IPS-15b (cell line): ENCODE results near the gene EN2.

Experiments
- H3K27me3 ChIP-seq: one replicate; pipeline ENCODE4 v1.6.1; 2013; ENCODE audit warnings: low read length; ENCODE audit not compliant: control insufficient read depth, insufficient read depth
- H3K36me3 ChIP-seq: one replicate; pipeline ENCODE4 v1.6.1; 2013; ENCODE audit warnings: low read length; ENCODE audit not compliant: control insufficient read depth, insufficient read depth
- H3K4me1 ChIP-seq: one replicate; pipeline ENCODE4 v1.6.1; 2013; ENCODE audit warnings: mild to moderate bottlenecking, low read length; ENCODE audit not compliant: control insufficient read depth, insufficient read depth
- H3K4me3 ChIP-seq: one replicate; pipeline ENCODE4 v1.5.1; 2013; ENCODE audit warnings: low read depth, low read length
- H3K9ac ChIP-seq: one replicate; pipeline ENCODE4 v1.6.1; 2013; ENCODE audit warnings: low read depth, mild to moderate bottlenecking, low read length
- H3K9me3 ChIP-seq: one replicate; pipeline ENCODE4 v1.6.1; 2013; ENCODE audit warnings: mild to moderate bottlenecking, low read length; ENCODE audit not compliant: control insufficient read depth, insufficient read depth

EN2 gene

DNA sequence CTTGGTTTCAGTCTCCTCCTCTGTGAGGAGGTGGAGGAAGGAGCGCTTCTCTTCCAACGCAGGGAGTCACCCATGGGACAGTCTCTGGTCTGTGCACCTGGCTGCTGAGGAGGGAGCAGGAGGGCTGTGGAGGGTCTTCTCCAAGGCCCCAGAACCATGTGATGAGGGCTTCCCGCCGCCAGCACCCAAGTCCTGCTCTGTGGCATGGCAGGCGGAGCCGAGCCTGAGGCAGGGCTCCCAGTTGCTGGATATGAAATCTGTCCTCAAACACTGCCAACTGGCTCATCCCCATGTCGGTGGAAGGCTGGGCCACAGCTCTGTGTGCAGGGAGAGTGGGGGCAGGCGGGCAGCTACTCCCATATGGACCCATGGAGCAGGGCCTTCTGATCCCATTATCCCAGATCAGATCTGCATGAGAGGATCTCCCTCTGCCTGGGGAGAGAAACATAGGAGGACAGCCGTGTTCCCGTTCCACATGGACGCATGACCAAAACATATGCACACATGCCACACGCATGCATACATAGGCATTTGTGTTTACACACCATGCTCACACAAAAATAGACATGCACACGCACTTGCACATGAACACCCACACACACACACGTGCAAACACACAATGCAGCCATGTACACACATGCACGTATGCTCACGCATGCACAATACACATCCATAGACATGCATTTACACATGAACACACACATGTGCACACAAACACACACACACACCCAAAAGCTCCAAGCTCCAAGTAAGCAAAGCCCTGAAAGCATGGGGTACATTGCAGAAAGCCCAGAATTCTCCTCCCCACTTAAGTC is 38.8 kb upstream of the EN2 start:
- no peaks in the 10 kb centered on the region for H3K36me3 ChIP-seq
- no peak overlapping the region for H3K4me3 ChIP-seq
- H3K9me3 ChIP-seq = no peaks in the 10 kb centered on the region
- no peak overlapping the region for H3K9ac ChIP-seq
- H3K27me3 ChIP-seq = no peaks in the 10 kb centered on the region
- no peaks in the 10 kb centered on the region for H3K4me1 ChIP-seq

DNA sequence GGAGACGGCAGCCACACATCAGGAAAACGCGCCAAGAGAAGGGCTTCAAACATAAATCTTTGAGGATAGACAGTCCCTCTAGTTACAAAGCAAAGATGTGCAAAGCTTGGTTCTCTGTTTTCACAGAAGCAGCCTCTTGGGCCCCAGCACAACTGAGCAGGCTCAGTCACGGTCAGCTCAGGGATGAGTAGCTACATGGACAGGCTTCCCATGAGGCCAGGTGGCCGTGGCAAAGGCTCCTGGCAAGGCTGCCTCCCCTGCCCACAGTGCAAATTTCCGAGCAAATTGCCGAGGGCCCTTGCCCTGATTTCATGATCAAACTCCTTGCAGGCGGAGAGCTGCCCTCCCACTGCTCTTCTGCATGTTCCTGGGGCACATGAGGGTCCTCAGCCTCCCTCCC is 37.8 kb upstream of the EN2 start:
- no peaks in the 10 kb centered on the region for H3K4me1 ChIP-seq
- H3K4me3 ChIP-seq = no peak overlapping the region
- no peaks in the 10 kb centered on the region for H3K27me3 ChIP-seq
- H3K9ac ChIP-seq = no peak overlapping the region
- no peaks in the 10 kb centered on the region for H3K36me3 ChIP-seq
- no peaks in the 10 kb centered on the region for H3K9me3 ChIP-seq

DNA sequence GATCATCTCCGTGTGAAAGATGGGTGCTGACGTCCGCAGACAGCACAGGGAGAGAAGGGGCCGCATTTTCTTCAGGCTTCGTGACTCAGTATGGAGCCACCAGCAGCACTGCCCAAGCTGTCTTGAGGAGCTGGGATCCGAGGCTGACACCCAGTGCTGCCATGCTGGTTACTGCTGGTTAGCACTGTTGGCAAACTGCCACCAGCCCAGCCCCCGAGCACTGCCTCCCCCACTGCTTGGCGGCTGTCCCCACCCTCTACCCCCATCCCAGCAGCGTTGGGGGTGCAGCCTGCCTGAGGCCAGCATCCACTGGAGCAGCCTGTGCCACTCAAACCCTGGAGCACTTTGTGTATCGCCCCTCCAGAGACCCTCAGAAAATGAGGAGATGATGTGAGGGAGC is 35.8 kb upstream of the EN2 start:
- H3K4me3 ChIP-seq = no peak overlapping the region
- H3K4me1 ChIP-seq = no peaks in the 10 kb centered on the region
- H3K36me3 ChIP-seq = no peaks in the 10 kb centered on the region
- H3K9me3 ChIP-seq = no peaks in the 10 kb centered on the region
- H3K27me3 ChIP-seq = no peaks in the 10 kb centered on the region
- H3K9ac ChIP-seq = no peak overlapping the region

DNA sequence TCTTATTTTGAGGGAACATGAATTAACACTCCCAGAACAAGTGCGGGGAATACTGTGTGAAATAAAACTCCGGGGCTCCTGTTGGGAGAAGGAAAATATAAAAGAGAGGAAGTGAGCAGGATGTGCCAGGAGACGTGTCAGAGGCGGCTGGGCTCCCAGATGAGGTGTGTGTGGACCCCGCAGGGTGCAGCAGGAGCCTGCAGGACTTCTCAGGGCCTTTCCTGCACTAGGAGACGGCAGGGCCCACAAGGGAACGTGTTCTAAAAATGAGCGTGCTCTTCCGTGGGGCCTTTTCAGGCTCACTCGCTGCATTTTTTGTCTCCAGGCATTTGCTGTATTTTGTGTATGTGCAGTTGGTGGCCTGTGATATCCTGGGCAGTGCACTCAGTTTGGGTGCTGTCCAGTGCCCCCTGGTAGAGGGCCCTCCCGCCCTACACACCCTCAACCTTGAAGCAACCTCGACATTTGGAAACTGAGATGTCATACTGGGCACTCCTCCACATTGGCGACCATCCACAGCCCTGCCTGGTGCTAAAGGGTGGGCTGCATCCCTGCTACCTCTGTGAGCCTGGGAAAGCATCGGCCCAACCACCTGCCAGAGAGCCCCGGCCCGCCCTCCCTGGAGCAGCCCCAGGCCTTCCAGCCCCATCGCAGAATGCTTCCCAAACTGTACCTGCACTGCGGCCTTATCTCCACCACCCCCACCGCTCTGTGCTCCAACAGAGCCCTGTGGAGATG is 35.2 kb upstream of the EN2 start:
- H3K9me3 ChIP-seq = no peaks in the 10 kb centered on the region
- no peaks in the 10 kb centered on the region for H3K4me1 ChIP-seq
- no peak overlapping the region for H3K4me3 ChIP-seq
- no peak overlapping the region for H3K9ac ChIP-seq
- no peaks in the 10 kb centered on the region for H3K36me3 ChIP-seq
- no peaks in the 10 kb centered on the region for H3K27me3 ChIP-seq

DNA sequence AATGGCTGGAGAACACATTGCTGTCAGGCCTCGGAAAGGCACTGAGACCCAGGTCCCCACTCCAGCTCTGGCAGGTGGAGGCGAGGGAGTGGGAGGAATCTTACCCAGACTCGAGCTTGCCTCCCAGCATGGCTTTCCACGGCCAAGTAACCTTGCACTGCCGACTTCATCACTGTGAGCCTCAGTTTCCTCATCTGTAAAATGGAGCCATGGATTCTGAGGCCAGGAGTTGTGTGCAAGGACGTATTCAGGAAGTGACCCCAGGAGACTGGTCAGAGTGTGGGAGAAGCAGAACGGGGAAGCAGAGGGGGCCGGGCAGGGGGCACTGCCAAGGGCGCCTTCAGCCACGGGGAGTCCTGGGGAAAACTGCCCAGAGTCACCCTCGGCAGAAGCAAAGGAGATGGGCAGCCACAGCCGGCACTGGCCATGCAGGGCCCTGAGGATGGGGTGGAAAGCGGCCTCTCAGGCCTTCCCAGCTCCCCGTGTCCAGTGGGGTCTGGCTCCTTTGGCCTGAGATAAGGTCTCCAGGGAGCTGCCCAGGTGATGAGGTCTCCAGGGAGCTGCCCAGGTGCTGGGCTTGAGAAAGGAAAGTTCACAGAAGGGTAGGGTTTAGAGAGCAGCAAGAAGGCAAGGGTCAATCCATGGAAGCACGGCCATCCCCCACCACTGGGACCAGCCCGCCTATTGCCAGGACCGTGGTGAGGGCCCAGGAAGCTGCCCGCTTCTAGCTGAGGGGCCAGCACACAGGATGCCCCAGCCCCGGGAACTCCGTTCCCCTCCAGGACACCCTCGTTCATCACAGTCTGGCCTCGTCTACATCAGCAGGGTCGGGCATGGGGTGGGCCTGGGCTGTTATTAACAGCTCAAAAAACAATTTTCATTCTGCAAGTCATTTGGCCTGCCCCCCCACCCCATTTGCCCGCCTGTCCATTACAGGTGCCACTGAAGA is 34.3 kb upstream of the EN2 start:
- no peak overlapping the region for H3K4me3 ChIP-seq
- no peaks in the 10 kb centered on the region for H3K27me3 ChIP-seq
- H3K36me3 ChIP-seq = no peaks in the 10 kb centered on the region
- H3K9ac ChIP-seq = no peak overlapping the region
- no peaks in the 10 kb centered on the region for H3K4me1 ChIP-seq
- no peaks in the 10 kb centered on the region for H3K9me3 ChIP-seq

DNA sequence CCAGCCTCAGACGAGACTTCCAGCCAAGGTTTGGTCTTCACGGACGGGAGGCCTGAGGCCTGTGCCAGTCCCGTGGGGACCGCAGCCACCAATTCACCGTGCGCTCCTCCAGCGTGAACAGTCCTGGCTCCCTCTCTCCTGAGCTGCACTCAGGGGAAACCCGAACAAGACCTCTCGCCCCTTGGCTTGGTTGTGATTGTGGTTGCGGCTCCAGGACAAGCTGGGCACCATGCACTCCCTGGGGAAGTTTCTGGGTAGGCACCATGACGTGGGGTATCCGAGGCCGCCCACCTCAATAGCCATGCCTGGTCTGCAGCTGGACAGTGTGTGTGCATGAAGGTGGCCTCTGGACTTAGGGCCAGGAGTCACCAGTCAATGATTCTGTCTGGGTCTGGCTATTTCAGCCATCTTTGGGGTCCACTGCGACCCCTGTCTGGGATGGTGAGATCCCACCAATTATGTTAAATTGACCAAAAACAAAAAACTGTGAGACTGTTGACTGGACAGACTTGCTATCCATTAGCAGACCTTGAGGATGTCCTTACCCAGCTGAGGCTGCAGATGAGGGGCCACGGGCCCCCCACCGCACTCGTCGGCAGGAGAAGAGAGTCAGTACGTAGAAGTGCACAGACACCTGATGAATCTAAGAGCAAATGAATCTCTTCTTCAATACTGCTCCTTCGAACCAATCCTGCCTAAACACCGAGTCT is 33.5 kb upstream of the EN2 start:
- Histone ChIP-seq H3K9me3 (no peaks in the 10 kb centered on the region), H3K4me1 (no peaks in the 10 kb centered on the region), H3K36me3 (no peaks in the 10 kb centered on the region), H3K27me3 (no peaks in the 10 kb centered on the region), H3K4me3 (no peak overlapping the region), H3K9ac (no peak overlapping the region)

DNA sequence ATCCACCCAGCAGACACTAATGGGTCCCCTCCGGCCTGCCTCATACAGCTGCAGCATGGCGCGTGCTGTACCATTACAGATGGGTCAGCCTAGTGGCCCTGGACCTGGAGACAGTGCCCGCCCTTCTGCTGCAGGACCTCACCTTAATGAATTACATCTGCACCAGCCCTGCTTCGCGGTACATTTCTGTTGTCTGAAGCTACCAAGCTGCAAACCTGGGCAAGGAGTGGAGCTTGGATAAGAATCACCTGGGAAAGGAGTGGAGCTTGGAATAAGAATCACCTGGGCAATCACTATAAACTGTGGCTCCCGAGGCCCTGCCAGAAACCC is 33.0 kb upstream of the EN2 start:
- Histone ChIP-seq H3K9me3 (no peaks in the 10 kb centered on the region), H3K4me3 (no peak overlapping the region), H3K9ac (no peak overlapping the region), H3K4me1 (no peaks in the 10 kb centered on the region), H3K27me3 (no peaks in the 10 kb centered on the region), H3K36me3 (no peaks in the 10 kb centered on the region)

DNA sequence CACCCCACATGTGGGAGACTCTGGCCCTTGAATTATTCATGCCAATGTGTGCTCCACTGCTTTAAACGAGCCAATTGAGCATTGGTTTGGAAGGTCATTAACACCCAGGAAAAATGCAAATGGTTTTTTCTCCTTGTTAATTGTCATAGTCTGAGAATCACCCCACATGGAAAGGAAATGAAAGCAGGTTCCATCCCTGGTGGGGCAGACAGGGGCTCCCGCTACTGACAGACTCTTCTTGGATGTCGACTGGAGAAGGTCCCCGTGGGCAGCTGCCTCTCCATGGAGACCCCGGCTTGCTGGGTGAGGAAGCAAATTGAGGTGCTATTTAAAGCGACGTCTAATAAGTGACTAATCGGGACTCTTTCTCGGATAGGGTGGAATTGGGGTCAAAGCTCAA is 32.0 kb upstream of the EN2 start:
- Histone ChIP-seq H3K9me3 (no peaks in the 10 kb centered on the region), H3K4me1 (no peaks in the 10 kb centered on the region), H3K36me3 (no peaks in the 10 kb centered on the region), H3K9ac (no peak overlapping the region), H3K4me3 (no peak overlapping the region), H3K27me3 (no peaks in the 10 kb centered on the region)

DNA sequence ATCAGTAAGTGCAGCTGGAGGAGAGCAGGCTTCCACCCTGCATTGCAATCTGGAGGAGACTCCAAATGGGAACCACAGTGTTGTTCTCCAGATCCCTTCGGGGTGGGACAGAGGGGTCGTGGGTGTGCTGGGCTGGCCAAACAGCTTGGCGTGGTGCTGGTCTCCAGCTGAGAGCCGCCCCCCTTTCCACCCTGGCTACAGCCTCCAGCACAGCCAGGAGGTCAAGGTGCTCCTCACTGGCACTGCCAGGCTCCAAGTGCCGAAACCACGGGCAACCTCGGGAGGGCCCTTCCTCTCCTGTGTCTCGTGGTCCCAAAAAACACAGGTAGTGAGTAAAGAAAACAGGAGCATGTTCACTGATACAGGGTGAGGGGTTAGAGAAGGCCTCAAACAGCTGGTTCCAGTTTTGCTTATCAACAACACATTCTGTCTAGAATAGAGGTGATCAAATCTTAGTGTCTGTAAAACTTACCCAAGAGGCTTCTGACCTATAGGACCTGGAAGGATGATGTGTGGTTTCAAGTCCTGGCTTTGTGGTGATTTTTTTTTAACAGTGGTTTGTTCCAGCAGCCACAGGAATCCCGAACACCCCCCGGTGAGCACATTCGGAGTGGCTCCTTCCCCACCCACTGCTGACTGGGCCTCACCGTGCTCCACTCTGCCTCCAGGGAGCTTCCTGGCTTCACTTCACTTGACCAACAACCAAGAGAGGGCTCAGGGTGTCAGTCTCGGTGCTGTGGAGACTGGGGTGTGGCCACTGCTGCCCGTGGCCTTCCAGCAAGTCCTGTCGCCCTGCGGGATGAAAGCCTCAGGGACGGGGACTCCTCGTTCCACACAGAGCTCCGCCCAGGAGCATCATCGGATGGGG is 31.2 kb upstream of the EN2 start:
- Histone ChIP-seq H3K9me3 (no peaks in the 10 kb centered on the region), H3K4me3 (no peak overlapping the region), H3K27me3 (peaks cover 3% of the 10 kb centered on the region), H3K9ac (no peak overlapping the region), H3K36me3 (no peaks in the 10 kb centered on the region), H3K4me1 (no peaks in the 10 kb centered on the region)

DNA sequence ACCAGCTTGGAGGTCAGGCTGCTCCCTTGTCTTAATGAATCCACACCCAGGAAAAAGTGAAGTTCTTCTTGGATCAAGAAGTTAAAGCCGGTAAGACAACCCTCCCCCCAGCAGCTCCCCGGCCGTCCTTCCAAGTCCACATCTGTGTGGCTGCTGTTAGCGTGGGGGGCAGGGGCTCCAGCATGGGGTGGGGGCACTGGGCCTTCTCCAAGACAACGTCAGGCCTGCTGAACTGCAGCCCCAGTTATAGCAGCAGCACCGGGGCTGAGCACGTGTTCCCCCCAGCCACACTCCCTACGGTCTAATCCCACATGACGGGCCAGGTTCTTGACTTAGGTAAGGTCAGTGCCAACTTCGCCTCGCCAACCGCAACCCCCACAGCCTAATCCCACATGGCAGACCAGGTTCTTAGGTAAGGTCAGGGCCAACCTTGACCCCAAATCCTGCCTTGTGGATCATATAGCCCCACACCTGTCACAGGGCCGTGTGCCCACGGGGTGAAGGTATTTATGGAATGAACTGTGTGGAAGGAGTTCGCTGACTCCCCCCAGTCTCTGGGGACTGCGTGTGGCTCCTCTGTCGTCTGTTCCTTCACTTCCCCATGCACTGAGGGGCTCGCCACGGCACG is 30.4 kb upstream of the EN2 start:
- no peaks in the 10 kb centered on the region for H3K4me1 ChIP-seq
- no peaks in the 10 kb centered on the region for H3K36me3 ChIP-seq
- no peak overlapping the region for H3K4me3 ChIP-seq
- H3K9ac ChIP-seq = no peak overlapping the region
- H3K9me3 ChIP-seq = no peaks in the 10 kb centered on the region
- peaks cover 7% of the 10 kb centered on the region for H3K27me3 ChIP-seq
